Measurements from ENCODE around the gene RP2. TPM values are rescaled to one million over a fixed set of nuclear protein-coding genes. Genes with fewer than 3 reads are reported as not detected.

Gene RP2
- total RNA-seq, 1 experiment from 2014 or later: 5.1 TPM

- H2AFZ ChIP-seq (ENCODE audit: low read length): no peak overlapping the region
- no peak overlapping the region for H3K23ac ChIP-seq (ENCODE audit: insufficient read length, low read depth, low read length)
- H2BK20ac ChIP-seq (ENCODE audit: low read depth, low read length, poor library complexity, severe bottlenecking): no peak overlapping the region
- no peak overlapping the region for H3K9ac ChIP-seq (ENCODE audit: extremely low read depth, insufficient read length, low read length)
- no peaks in the 10 kb centered on the region; a peak in 1 of 7 replicates for H3K36me3 Mint-ChIP-seq (ENCODE audit: insufficient read depth in 1 of 3, low read depth in 3 of 3)
- no peak overlapping the region for H2BK12ac ChIP-seq (ENCODE audit: insufficient read length, low read depth, low read length)
- H3T11ph ChIP-seq (ENCODE audit: low read length): no peak overlapping the region
- no peaks in the 10 kb centered on the region for H3K23me2 ChIP-seq (ENCODE audit: insufficient read length, low read depth, low read length, poor library complexity, severe bottlenecking)
- no peak overlapping the region for H2BK5ac ChIP-seq (ENCODE audit: insufficient read length, low read length)
- no peak overlapping the region for H2AK5ac ChIP-seq (ENCODE audit: insufficient read length, low read length)
- no peak for TF ChIP-seq CTCF (conservative IDR thresholded peaks at IDR 0.05)
- H3K14ac ChIP-seq (ENCODE audit: insufficient read depth, low read length): no peak overlapping the region
- no peak overlapping the region for H4K5ac ChIP-seq (ENCODE audit: insufficient read length, low read depth, low read length)
- H4K91ac ChIP-seq (ENCODE audit: insufficient read length, low read depth, low read length): no peak overlapping the region
- peaks cover 24% of the 10 kb centered on the region for H3K9me3 ChIP-seq (ENCODE audit: control insufficient read depth, low read depth, low read length)
- no peak overlapping the region for H3K4me2 ChIP-seq (ENCODE audit: insufficient read depth, insufficient read length, low read length)
- H3K9me3 Mint-ChIP-seq: peaks cover 64 to 69% of the 10 kb centered on the region in 2 experiments
- no peaks in the 10 kb centered on the region; the same call in 1 of the 2 replicates for H3K27me3 Mint-ChIP-seq (ENCODE audit: low read depth)
- no peaks in the 10 kb centered on the region for H3K79me2 ChIP-seq (ENCODE audit: insufficient read depth, low read length)
- H3K18ac ChIP-seq (ENCODE audit: insufficient read length, low read depth, low read length): no peak overlapping the region
- WGBS (ENCODE audit: extremely low coverage, insufficient read length, low lambda C conversion rate): no CpG with 5 or more reads among the region's 7 CpGs
- no peak overlapping the region for H3K4ac ChIP-seq (ENCODE audit: low read depth, low read length)
- H3K4me1 ChIP-seq (ENCODE audit: insufficient read depth, low read length): no peaks in the 10 kb centered on the region
- H3K27ac Mint-ChIP-seq: no peak overlapping the region
- peaks cover 3% of the 10 kb centered on the region in 2 experiments for H3K4me1 Mint-ChIP-seq
- no peaks in the 10 kb centered on the region for H3K79me1 ChIP-seq (ENCODE audit: insufficient read depth, low read depth, low read length, poor library complexity, severe bottlenecking)
- H3K27ac ChIP-seq (ENCODE audit: insufficient read length, low read depth, low read length): no peak overlapping the region
- H3K27me3 ChIP-seq (ENCODE audit: insufficient read depth, low read length): no peaks in the 10 kb centered on the region
- H3K56ac ChIP-seq (ENCODE audit: insufficient read length, low read depth, low read length): no peak overlapping the region
- no peak for DNase-seq
- H2BK15ac ChIP-seq (ENCODE audit: low read depth, low read length): no peak overlapping the region
- H2BK120ac ChIP-seq (ENCODE audit: low read depth, low read length, poor library complexity, severe bottlenecking): no peak overlapping the region
- H4K20me1 ChIP-seq (ENCODE audit: control insufficient read depth, insufficient read depth, insufficient read length): no peaks in the 10 kb centered on the region
- H3K4me3 Mint-ChIP-seq: no peak overlapping the region
- H4K8ac ChIP-seq (replicated peaks; ENCODE audit: insufficient read length, low read depth, low read length): no peak overlapping the region
These were observed 21.9 kb upstream of the RP2 start for GRCh38 chrX:46814966-46815365.

Measured in H9 (cell line).